Uterus (tissue), 4 donors: Measurements from ENCODE around the gene ATXN10. TPM values are rescaled to one million over a fixed set of nuclear protein-coding genes. Genes with fewer than 3 reads are reported as not detected.

Experiments
- DNase-seq, 2 donors: peaks; one replicate each; pipeline ENCODE4 v3.0.0-alpha.2; 2019 to 2020
- H3K27ac ChIP-seq, 2 donors: fragments of 200-600 bp; sonication (generic); 1 replicate in 1 of 2; 2 replicates in 1 of 2; pipeline ENCODE4 v1.5.1; 2016 to 2018
- H3K27me3 ChIP-seq, 2 donors: fragments of 200-600 bp; sonication (generic); one replicate each; pipeline ENCODE4 v1.5.1; 2018 to 2019; ENCODE audit warnings: control low read depth in 1 of 2
- H3K36me3 ChIP-seq, 2 donors: fragments of 200-600 bp; sonication (generic); one replicate each; pipeline ENCODE4 v1.5.1; 2019; ENCODE audit warnings: control low read depth in 1 of 2
- H3K4me1 ChIP-seq, 2 donors: fragments of 200-600 bp; sonication (generic); one replicate each; pipeline ENCODE4 v1.5.1; 2018 to 2019; ENCODE audit warnings: control low read depth in 1 of 2
- H3K4me3 ChIP-seq, 2 donors: fragments of 200-600 bp; sonication (generic); 1 replicate in 1 of 2; 2 replicates in 1 of 2; pipeline ENCODE4 v1.5.1; 2018 to 2019; ENCODE audit warnings: mild to moderate bottlenecking in 1 of 2
- H3K9me3 ChIP-seq, 2 donors: fragments of 200-600 bp; sonication (generic); one replicate each; pipeline ENCODE4 v1.5.1; 2019; ENCODE audit warnings: control low read depth in 1 of 2
- CTCF ChIP-seq, 4 experiments: fragments of 200-600 bp in 2 of 4; fragments of 450-650 bp in 2 of 4; sonication (generic) in 2 of 4; IDR thresholded peaks; one replicate each; pipeline ENCODE4 v1.5.1; 2016 to 2019; ENCODE audit warnings: antibody characterized with exemption in 4 of 4, mild to moderate bottlenecking in 2 of 4, moderate library complexity in 1 of 4
- POLR2A ChIP-seq, 2 donors: fragments of 450-650 bp; IDR thresholded peaks; one replicate each; pipeline ENCODE4 v1.6.1; 2016; ENCODE audit warnings: antibody characterized with exemption in 2 of 2, mild to moderate bottlenecking in 1 of 2, moderate library complexity in 1 of 2
- intact Hi-C: fragments of 100-400 bp; cut with DNase I; formaldehyde crosslinking; loops from one replicate; pipeline ENCODE4 v1.15.1; 2023; ENCODE audit warnings: low total_unique reads
- total RNA-seq, 4 donors: library from RNA; depleted of rRNA in 3 of 4; stranded (reverse); fragments of >200 nt in 3 of 4; gene quantifications; one replicate each; pipeline versions ENCODE4 v1.1.0 to v1.2.4, GENCODE V29; 2014 to 2023
- donor health status: DM: yes; HTN: yes; CAD: no.

Gene ATXN10
- total RNA-seq, 4 donors from 2014 or later, result 251 to 258 (median 253) TPM

GRCh38 chr22:45887202-45888131, 215.8 kb downstream of the ATXN10 start:
- peak in 1 of 2 donors; percentile 2 for DNase-seq
- intact Hi-C loops, result no loop called here
- Histone ChIP-seq H3K27ac (no peak overlapping the region), H3K4me3 (no peak overlapping the region), H3K4me1 (no peaks in the 10 kb centered on the region), H3K36me3 (no peaks in the 10 kb centered on the region), H3K27me3 (peaks cover 0 to 10% of the 10 kb centered on the region in 2 donors), H3K9me3 (no peaks in the 10 kb centered on the region)
- TF ChIP-seq POLR2A (IDR thresholded peaks at IDR 0.05) (no peak), CTCF (IDR thresholded peaks at IDR 0.05) (no peak)

GRCh38 chr22:45888221-45889092, 216.8 kb downstream of the ATXN10 start:
- no peak for DNase-seq
- H3K4me1 ChIP-seq, result no peaks in the 10 kb centered on the region
- H3K27me3 ChIP-seq, result peaks cover 0 to 10% of the 10 kb centered on the region in 2 donors
- intact Hi-C loops, result no loop called here
- no peak overlapping the region for H3K4me3 ChIP-seq
- TF ChIP-seq CTCF (IDR thresholded peaks at IDR 0.05) (no peak), POLR2A (IDR thresholded peaks at IDR 0.05) (no peak)
- no peak overlapping the region for H3K27ac ChIP-seq
- H3K9me3 ChIP-seq, result no peaks in the 10 kb centered on the region
- H3K36me3 ChIP-seq, result no peaks in the 10 kb centered on the region

GRCh38 chr22:45889093-45889538, 217.5 kb downstream of the ATXN10 start:
- no peak for TF ChIP-seq POLR2A (IDR thresholded peaks at IDR 0.05)
- TF ChIP-seq CTCF (IDR thresholded peaks at IDR 0.05), result no peak
- Histone ChIP-seq H3K4me1 (no peaks in the 10 kb centered on the region), H3K27me3 (peaks cover 0 to 15% of the 10 kb centered on the region in 2 donors), H3K36me3 (no peaks in the 10 kb centered on the region), H3K27ac (no peak overlapping the region), H3K4me3 (no peak overlapping the region), H3K9me3 (no peaks in the 10 kb centered on the region)
- DNase-seq, result no peak
- intact Hi-C loops, result no loop called here

- intact Hi-C loops, result no loop called here
- no peaks in the 10 kb centered on the region for H3K4me1 ChIP-seq
- H3K36me3 ChIP-seq, result no peaks in the 10 kb centered on the region
- no peak for DNase-seq
- no peak overlapping the region for H3K27ac ChIP-seq
- TF ChIP-seq POLR2A (IDR thresholded peaks at IDR 0.05) (no peak), CTCF (IDR thresholded peaks at IDR 0.05) (no peak)
- H3K9me3 ChIP-seq, result no peaks in the 10 kb centered on the region
- no peak overlapping the region for H3K4me3 ChIP-seq
- H3K27me3 ChIP-seq, result peaks cover 0 to 15% of the 10 kb centered on the region in 2 donors
These were observed 218.1 kb downstream of the ATXN10 start for GRCh38 chr22:45889539-45890350.
